HEK293 (cell line): ENCODE data around the gene EXOSC1.

ENCODE experiments used
- CTCF ChIA-PET: fragments of 350-600 bp; formaldehyde crosslinking; extraction: SDS; loops from one replicate; lab custom pipeline; 2021; ENCODE audit warnings: antibody characterized with exemption; lab: Yijun Ruan, JAX
- POLR2A ChIA-PET: fragments of 300-600 bp; formaldehyde crosslinking; extraction: SDS; loops from one replicate; lab custom pipeline; 2020; ENCODE audit warnings: antibody characterized with exemption, inconsistent platforms; lab: Yijun Ruan, JAX
- H3K27ac ChIP-seq: fragments of 200-500 bp; sonication (Bioruptor generic); 2 replicates; pipeline ENCODE4 v1.5.1; 2014; ENCODE audit warnings: low read depth, low read length, control low read depth, inconsistent platforms; ENCODE audit errors: extremely low read depth
- H3K36me3 ChIP-seq, 2 experiments: fragments of 200-500 bp in 1 of 2; sonication (Bioruptor generic) in 1 of 2; 1 replicate in 1 of 2; 2 replicates in 1 of 2; pipeline ENCODE4 v1.5.1; 2014 to 2017; ENCODE audit warnings: inconsistent platforms in 2 of 2, low read length in 2 of 2; ENCODE audit not compliant: control insufficient read depth in 2 of 2, insufficient read depth in 1 of 2
- H3K4me1 ChIP-seq: fragments of 200-500 bp; sonication (Bioruptor generic); 2 replicates; pipeline ENCODE4 v1.5.1; 2014; ENCODE audit warnings: mild to moderate bottlenecking, low read length, inconsistent platforms; ENCODE audit not compliant: control insufficient read depth, insufficient read depth
- H3K4me3 ChIP-seq: 2 replicates; pipeline ENCODE4 v1.5.1; 2011; ENCODE audit warnings: low read depth, mild to moderate bottlenecking, control low read depth, low read length, moderate library complexity
- H3K9me3 ChIP-seq: fragments of 200-500 bp; sonication (Bioruptor generic); 2 replicates; pipeline ENCODE4 v1.5.1; 2014; ENCODE audit warnings: low read depth, low read length, inconsistent platforms; ENCODE audit not compliant: control insufficient read depth, insufficient read depth
- EGR2 ChIP-seq: fragments of 450-650 bp; formaldehyde crosslinking; IDR thresholded peaks from 2 replicates; pipeline ENCODE4 v1.5.1; 2016; ENCODE audit warnings: low read depth, missing biosample characterization, missing genetic modification characterization
- IKZF3 ChIP-seq: fragments of 450-650 bp; IDR thresholded peaks from 2 replicates; pipeline ENCODE4 v1.5.0; 2018; ENCODE audit warnings: missing biosample characterization, mild to moderate bottlenecking, missing genetic modification characterization, moderate library complexity
- SCRT1 ChIP-seq: fragments of 450-650 bp; formaldehyde crosslinking; IDR thresholded peaks from 2 replicates; pipeline ENCODE4 v1.5.1; 2016; ENCODE audit warnings: missing biosample characterization, missing genetic modification characterization, borderline replicate concordance
- SCRT2 ChIP-seq: fragments of 450-650 bp; formaldehyde crosslinking; IDR thresholded peaks from 2 replicates; pipeline ENCODE4 v1.5.1; 2016; ENCODE audit warnings: missing biosample characterization, missing genetic modification characterization
- ZBTB17 ChIP-seq: fragments of 450-650 bp; formaldehyde crosslinking; IDR thresholded peaks from 2 replicates; pipeline ENCODE4 v1.5.1; 2016; ENCODE audit warnings: missing biosample characterization, missing genetic modification characterization
- ZBTB21 ChIP-seq: fragments of 450-650 bp; formaldehyde crosslinking; IDR thresholded peaks from 2 replicates; pipeline ENCODE4 v1.5.1; 2017; ENCODE audit warnings: missing biosample characterization, missing genetic modification characterization
- ZNF23 ChIP-seq: fragments of 450-650 bp; formaldehyde crosslinking; IDR thresholded peaks from 2 replicates; pipeline ENCODE4 v1.5.1; 2016; ENCODE audit warnings: missing biosample characterization, missing genetic modification characterization, borderline replicate concordance
- ZNF292 ChIP-seq: fragments of 450-650 bp; formaldehyde crosslinking; IDR thresholded peaks from 2 replicates; pipeline ENCODE4 v1.5.1; 2016; ENCODE audit warnings: low read depth, missing biosample characterization, missing genetic modification characterization, borderline replicate concordance
- ZNF37A ChIP-seq: fragments of 450-650 bp; IDR thresholded peaks from 2 replicates; pipeline ENCODE4 v1.5.1; 2018; ENCODE audit warnings: missing biosample characterization, missing genetic modification characterization
- ZNF544 ChIP-seq: fragments of 450-650 bp; formaldehyde crosslinking; IDR thresholded peaks from 2 replicates; pipeline ENCODE4 v1.5.0; 2017; ENCODE audit warnings: missing biosample characterization, missing genetic modification characterization
- ZNF555 ChIP-seq: fragments of 450-650 bp; formaldehyde crosslinking; conservative IDR thresholded peaks from 2 replicates; pipeline ENCODE4 v1.5.1; 2017; ENCODE audit warnings: missing biosample characterization, mild to moderate bottlenecking, missing genetic modification characterization, inconsistent platforms
- ZNF560 ChIP-seq: fragments of 450-650 bp; formaldehyde crosslinking; IDR thresholded peaks from 2 replicates; pipeline ENCODE4 v1.5.1; 2017; ENCODE audit warnings: missing biosample characterization, missing genetic modification characterization, borderline replicate concordance
- ZNF623 ChIP-seq: fragments of 450-650 bp; formaldehyde crosslinking; IDR thresholded peaks from 2 replicates; pipeline ENCODE4 v1.5.1; 2016; ENCODE audit warnings: missing biosample characterization, missing genetic modification characterization
- ZNF677 ChIP-seq: fragments of 450-650 bp; IDR thresholded peaks from 2 replicates; pipeline ENCODE4 v1.5.0; 2018; ENCODE audit warnings: missing biosample characterization, mild to moderate bottlenecking, missing genetic modification characterization, moderate library complexity
- ZNF701 ChIP-seq: fragments of 450-650 bp; formaldehyde crosslinking; IDR thresholded peaks from 2 replicates; pipeline ENCODE4 v1.5.1; 2016; ENCODE audit warnings: missing biosample characterization, missing genetic modification characterization
- ZNF837 ChIP-seq: fragments of 450-650 bp; formaldehyde crosslinking; IDR thresholded peaks from 2 replicates; pipeline ENCODE4 v1.5.1; 2016; ENCODE audit warnings: missing biosample characterization, missing genetic modification characterization
- ZSCAN16 ChIP-seq: fragments of 450-650 bp; formaldehyde crosslinking; IDR thresholded peaks from 2 replicates; pipeline ENCODE4 v1.5.1; 2016; ENCODE audit warnings: missing biosample characterization, missing genetic modification characterization
- ZSCAN30 ChIP-seq: fragments of 450-650 bp; IDR thresholded peaks from 2 replicates; pipeline ENCODE4 v1.5.1; 2018; ENCODE audit warnings: missing biosample characterization, mild to moderate bottlenecking, missing genetic modification characterization, moderate library complexity
- ZXDB ChIP-seq: fragments of 450-650 bp; formaldehyde crosslinking; IDR thresholded peaks from 2 replicates; pipeline ENCODE4 v1.5.1; 2016; ENCODE audit warnings: missing biosample characterization, missing genetic modification characterization
- TF ChIP-seq, protein P1 (sequence below): fragments of 450-650 bp; formaldehyde crosslinking; IDR thresholded peaks from 2 replicates; pipeline ENCODE4 v1.5.1; 2016; ENCODE audit warnings: missing biosample characterization, missing genetic modification characterization, low read depth
- TF ChIP-seq, protein P2 (sequence below): fragments of 450-650 bp; formaldehyde crosslinking; IDR thresholded peaks from 2 replicates; pipeline ENCODE4 v1.5.0; 2017; ENCODE audit warnings: missing biosample characterization, missing genetic modification characterization, borderline replicate concordance

EXOSC1 gene

DNA sequence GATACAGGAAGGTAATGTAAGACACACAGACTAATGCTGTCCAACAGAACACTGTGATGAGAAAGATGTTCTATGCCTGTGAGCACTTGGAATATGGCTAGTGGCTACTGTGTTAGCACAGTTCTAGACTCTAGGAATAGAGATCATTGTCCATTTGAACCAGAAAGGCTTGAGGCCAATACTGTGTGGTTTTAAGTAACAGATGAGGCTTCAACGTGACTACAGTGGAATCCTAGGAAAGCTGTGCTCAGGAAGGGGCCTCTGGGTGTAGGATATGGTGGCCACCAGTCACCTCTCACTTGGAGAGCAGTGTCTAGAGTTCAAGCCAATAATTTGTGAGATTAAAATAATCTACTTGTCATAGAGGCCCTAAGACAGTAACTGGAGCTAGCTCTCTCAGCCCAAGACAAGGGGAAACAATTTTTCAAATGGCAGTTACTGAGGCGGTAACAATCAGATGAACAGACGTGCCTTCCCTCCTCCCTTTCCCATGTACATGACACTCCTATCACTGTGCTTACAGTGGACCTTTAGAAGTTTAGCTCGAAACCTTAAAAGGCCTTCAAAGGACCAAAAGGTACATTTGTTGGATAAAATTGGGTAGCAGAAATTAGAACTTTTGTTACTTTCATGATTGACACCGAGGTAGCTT is 10.4 kb upstream of the EXOSC1 start:
- Histone ChIP-seq H3K9me3 (no peaks in the 10 kb centered on the region), H3K36me3 (peaks cover 31 to 100% of the 10 kb centered on the region in 2 experiments), H3K4me3 (no peak overlapping the region), H3K4me1 (peaks cover 6% of the 10 kb centered on the region), H3K27ac (no peak overlapping the region)
- CTCF ChIA-PET: interaction anchor here (0.6 to 1.1 kb wide), 3 partner anchors 26 to 94 kb away, joined by 3 to 4 read pairs (median 3); no protein-coding TSS in a partner anchor
- POLR2A ChIA-PET: interaction anchor here (0.6 kb wide), 1 partner anchor 8 kb away, joined by 3 read pairs; no protein-coding TSS in a partner anchor
- TF ChIP-seq ZNF555 (tag by site-specific recombination) (no peak), ZNF37A (tag by site-specific recombination) (no peak), ZNF677 (tag by site-specific recombination) (no peak), ZNF623 (tag by site-specific recombination) (no peak), ZNF23 (tag by site-specific recombination) (no peak)
- TF ChIP-seq, protein P1, sequence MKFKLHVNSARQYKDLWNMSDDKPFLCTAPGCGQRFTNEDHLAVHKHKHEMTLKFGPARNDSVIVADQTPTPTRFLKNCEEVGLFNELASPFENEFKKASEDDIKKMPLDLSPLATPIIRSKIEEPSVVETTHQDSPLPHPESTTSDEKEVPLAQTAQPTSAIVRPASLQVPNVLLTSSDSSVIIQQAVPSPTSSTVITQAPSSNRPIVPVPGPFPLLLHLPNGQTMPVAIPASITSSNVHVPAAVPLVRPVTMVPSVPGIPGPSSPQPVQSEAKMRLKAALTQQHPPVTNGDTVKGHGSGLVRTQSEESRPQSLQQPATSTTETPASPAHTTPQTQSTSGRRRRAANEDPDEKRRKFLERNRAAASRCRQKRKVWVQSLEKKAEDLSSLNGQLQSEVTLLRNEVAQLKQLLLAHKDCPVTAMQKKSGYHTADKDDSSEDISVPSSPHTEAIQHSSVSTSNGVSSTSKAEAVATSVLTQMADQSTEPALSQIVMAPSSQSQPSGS (tag by site-specific recombination): no peak

DNA sequence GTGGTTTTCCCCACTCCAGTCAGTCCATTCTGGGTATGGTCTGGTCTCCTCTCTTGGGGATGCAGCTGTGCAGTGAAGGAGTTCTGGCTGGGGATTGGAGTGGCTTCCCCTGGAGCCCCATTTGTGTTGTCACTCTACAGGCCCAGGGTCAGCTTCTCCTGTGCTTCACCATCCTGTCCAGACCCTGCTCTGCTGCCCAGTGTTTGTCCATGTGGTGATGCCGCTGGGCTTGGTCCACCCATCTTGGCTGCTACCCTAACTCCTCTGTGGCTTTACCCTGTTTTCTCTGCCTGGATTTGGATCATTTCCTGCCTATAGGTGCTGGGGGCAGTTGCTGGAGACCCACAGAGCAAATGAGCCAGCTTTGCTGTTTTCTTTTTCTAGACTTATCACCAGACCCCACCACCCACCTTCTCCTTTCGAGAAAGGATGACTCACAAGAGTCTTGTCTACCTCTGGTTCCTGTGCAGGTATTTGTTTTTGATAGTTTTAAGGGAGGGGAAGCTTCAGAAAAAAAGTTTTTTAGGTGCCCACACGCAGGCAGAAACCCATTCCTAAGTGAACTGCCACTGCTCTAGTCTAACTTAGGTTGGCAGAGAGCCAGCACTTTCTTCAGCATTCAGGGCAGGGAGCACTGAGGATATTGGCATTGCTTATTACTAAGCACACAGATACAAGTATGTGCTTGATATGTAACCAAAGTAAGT is 8.7 kb upstream of the EXOSC1 start:
- no peak overlapping the region for H3K27ac ChIP-seq

DNA sequence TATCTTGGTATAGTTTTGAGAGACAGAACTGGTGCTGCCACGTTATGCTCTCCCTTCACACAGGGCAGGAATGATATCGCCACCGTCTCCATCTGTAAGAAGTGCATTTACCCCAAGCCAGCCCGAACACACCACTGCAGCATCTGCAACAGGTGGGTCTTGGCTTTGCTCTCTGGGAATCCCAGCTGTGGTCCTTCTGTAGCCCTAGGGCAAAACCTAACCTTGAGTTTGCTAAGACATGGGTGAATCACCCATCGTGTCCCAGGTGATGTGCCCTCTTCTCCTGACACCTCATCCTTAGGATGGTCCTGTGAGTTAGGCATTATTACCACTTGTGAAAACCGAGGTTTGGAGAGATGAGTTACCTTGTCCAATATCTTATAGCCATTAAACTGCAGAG is 6.5 kb upstream of the EXOSC1 start:
- no peak overlapping the region for H3K4me3 ChIP-seq
- TF ChIP-seq, protein P2, sequence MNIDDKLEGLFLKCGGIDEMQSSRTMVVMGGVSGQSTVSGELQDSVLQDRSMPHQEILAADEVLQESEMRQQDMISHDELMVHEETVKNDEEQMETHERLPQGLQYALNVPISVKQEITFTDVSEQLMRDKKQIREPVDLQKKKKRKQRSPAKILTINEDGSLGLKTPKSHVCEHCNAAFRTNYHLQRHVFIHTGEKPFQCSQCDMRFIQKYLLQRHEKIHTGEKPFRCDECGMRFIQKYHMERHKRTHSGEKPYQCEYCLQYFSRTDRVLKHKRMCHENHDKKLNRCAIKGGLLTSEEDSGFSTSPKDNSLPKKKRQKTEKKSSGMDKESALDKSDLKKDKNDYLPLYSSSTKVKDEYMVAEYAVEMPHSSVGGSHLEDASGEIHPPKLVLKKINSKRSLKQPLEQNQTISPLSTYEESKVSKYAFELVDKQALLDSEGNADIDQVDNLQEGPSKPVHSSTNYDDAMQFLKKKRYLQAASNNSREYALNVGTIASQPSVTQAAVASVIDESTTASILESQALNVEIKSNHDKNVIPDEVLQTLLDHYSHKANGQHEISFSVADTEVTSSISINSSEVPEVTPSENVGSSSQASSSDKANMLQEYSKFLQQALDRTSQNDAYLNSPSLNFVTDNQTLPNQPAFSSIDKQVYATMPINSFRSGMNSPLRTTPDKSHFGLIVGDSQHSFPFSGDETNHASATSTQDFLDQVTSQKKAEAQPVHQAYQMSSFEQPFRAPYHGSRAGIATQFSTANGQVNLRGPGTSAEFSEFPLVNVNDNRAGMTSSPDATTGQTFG: no peak
- TF ChIP-seq ZNF837 (tag by site-specific recombination) (no peak), SCRT2 (tag by site-specific recombination) (peak; percentile 94), EGR2 (tag by site-specific recombination) (no peak), SCRT1 (peak; percentile 78), ZNF292 (tag by site-specific recombination) (no peak)
- TF ChIP-seq, all 188 proteins: peak for 2
- H3K9me3 ChIP-seq: no peaks in the 10 kb centered on the region
- peaks cover 11 to 72% of the 10 kb centered on the region in 2 experiments; a peak in 2 of 3 replicates for H3K36me3 ChIP-seq
- H3K27ac ChIP-seq: no peak overlapping the region
- ChIA-PET CTCF (interaction anchor here (0.6 to 3.1 kb wide), 4 partner anchors 13 to 101 kb away, joined by 3 to 14 read pairs (median 4); no protein-coding TSS in a partner anchor), POLR2A (no interaction called here)
- peaks cover 9% of the 10 kb centered on the region for H3K4me1 ChIP-seq

More for the DNA sequence above, 8.7 kb upstream of the EXOSC1 start:
- ChIA-PET CTCF (interaction anchor here (0.6 to 3.1 kb wide), 3 partner anchors 10 to 99 kb away, joined by 3 to 14 read pairs (median 3); no protein-coding TSS in a partner anchor), POLR2A (interaction anchor here (0.7 to 1.4 kb wide), 3 partner anchors 10 to 99 kb away, joined by 3 to 5 read pairs (median 3); no protein-coding TSS in a partner anchor)
- H3K4me1 ChIP-seq: peaks cover 6% of the 10 kb centered on the region
- no peak for TF ChIP-seq ZXDB (tag by site-specific recombination)
- no peak for TF ChIP-seq ZNF560 (tag by site-specific recombination)
- no peak for TF ChIP-seq ZNF701 (tag by site-specific recombination)
- TF ChIP-seq ZSCAN16 (tag by site-specific recombination): no peak
- TF ChIP-seq ZBTB21: no peak
- no peak for TF ChIP-seq ZNF544 (tag by site-specific recombination)
- TF ChIP-seq IKZF3 (tag by site-specific recombination): no peak
- 0 out of 2 replicates have a peak, but pooled peaks have one; percentile 17 for TF ChIP-seq ZBTB17 (tag by site-specific recombination)
- 0 out of 2 replicates have a peak, but pooled peaks have one; percentile 19 for TF ChIP-seq ZSCAN30 (tag by site-specific recombination)
- H3K4me3 ChIP-seq: no peak overlapping the region
- H3K9me3 ChIP-seq: no peaks in the 10 kb centered on the region
- H3K36me3 ChIP-seq: peaks cover 28 to 94% of the 10 kb centered on the region in 2 experiments
